H1 (cell line): Measurements from ENCODE around the gene MED17. TPM values are rescaled to one million over a fixed set of nuclear protein-coding genes. Genes with fewer than 3 reads are reported as not detected.

Source experiments
- CTBP2 ChIP-seq: IDR thresholded peaks from 2 replicates; pipeline ENCODE4 v1.7.0; 2011; ENCODE audit warnings: borderline replicate concordance, mild to moderate bottlenecking, moderate library complexity, mixed read lengths, low read length; ENCODE audit not compliant: insufficient read depth, insufficient read length
- EZH2 ChIP-seq: fragments of 200-600 bp; sonication (generic); IDR thresholded peaks from 2 replicates; pipeline ENCODE4 v1.7.1; 2012; ENCODE audit warnings: low read depth, mild to moderate bottlenecking, moderate library complexity, low read length, inconsistent platforms; ENCODE audit not compliant: severe bottlenecking
- JUND ChIP-seq: IDR thresholded peaks from 2 replicates; pipeline ENCODE4 v1.6.1; 2011; ENCODE audit warnings: mild to moderate bottlenecking, improper control_type of control experiment, low read length
- KDM4A ChIP-seq: IDR thresholded peaks from one replicate; pipeline ENCODE4 v1.7.1; 2012; ENCODE audit warnings: low read depth, mild to moderate bottlenecking, moderate library complexity, low read length, inconsistent platforms; ENCODE audit not compliant: severe bottlenecking
- SP4 ChIP-seq: IDR thresholded peaks from 2 replicates; pipeline ENCODE4 v1.6.1; 2012; ENCODE audit warnings: low read length, inconsistent platforms
- SUZ12 ChIP-seq: fragments of 200-600 bp; sonication (generic); IDR thresholded peaks from 2 replicates; pipeline ENCODE4 v1.6.1; 2012; ENCODE audit warnings: mild to moderate bottlenecking, inconsistent platforms, low read length, moderate library complexity, mixed read lengths
- ZNF274 ChIP-seq: IDR thresholded peaks from 2 replicates; pipeline ENCODE4 v1.7.0; 2012; ENCODE audit warnings: low read length, borderline replicate concordance; ENCODE audit errors: extremely low read depth
- polyA plus RNA-seq, 7 experiments: library from polyadenylated mRNA; depleted of rRNA in 3 of 7; stranded (reverse) in 5 of 7; unstranded in 2 of 7; fragments of >200 nt in 5 of 7; fragments of 200-250 nt in 2 of 7; gene quantifications; 1 replicate in 5 of 7; 2 replicates in 1 of 7; 4 replicates in 1 of 7; pipeline versions ENCODE4 v1.2.1 to v1.2.3, GENCODE V29; 2011 to 2013; ENCODE audit warnings: missing spikeins in 2 of 7, mixed read lengths in 2 of 7
- total RNA-seq: library from RNA; stranded (reverse); fragmentation: NEBNext Ultra II Directional; extraction: Animal tissue kit (Norgen Biotek cat#: 25700); gene quantifications from 2 replicates; pipeline ENCODE4 v1.2.1, GENCODE V29; 2021
- TF ChIP-seq, protein P1 (sequence below): fragments of 300-600 bp; sonication (generic); IDR thresholded peaks from 2 replicates; pipeline ENCODE4 v1.7.1; 2012; ENCODE audit warnings: low read length, moderate library complexity, mild to moderate bottlenecking, inconsistent platforms; ENCODE audit not compliant: insufficient replicate concordance

The MED17 gene
- total and polyA plus RNA-seq, 2 of the 8 experiments (the other 6 are each of a cell fraction or from before 2014, with no cell fraction given), result 8.8 to 33.7 TPM

DNA sequence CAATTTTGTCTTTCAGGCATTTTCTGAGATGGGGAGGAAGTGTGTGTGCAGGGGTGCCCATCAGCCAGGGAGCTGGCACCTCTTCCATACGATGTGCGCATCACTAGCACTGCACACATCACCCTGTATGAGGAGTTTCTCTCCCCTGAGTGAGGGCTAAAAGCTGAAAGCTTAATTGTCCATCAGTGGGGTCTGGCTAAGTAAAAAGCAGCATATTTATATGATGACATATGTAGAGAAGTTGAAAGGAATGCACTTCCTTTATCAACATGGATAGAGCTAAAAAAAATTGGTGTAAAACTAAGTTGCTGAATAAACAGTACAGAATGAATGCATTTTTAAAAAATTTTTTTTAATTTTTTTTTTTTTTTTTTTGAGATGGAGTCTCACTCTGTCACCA lies 62.3 kb downstream of the MED17 start (continued):
- TF ChIP-seq, protein P1, sequence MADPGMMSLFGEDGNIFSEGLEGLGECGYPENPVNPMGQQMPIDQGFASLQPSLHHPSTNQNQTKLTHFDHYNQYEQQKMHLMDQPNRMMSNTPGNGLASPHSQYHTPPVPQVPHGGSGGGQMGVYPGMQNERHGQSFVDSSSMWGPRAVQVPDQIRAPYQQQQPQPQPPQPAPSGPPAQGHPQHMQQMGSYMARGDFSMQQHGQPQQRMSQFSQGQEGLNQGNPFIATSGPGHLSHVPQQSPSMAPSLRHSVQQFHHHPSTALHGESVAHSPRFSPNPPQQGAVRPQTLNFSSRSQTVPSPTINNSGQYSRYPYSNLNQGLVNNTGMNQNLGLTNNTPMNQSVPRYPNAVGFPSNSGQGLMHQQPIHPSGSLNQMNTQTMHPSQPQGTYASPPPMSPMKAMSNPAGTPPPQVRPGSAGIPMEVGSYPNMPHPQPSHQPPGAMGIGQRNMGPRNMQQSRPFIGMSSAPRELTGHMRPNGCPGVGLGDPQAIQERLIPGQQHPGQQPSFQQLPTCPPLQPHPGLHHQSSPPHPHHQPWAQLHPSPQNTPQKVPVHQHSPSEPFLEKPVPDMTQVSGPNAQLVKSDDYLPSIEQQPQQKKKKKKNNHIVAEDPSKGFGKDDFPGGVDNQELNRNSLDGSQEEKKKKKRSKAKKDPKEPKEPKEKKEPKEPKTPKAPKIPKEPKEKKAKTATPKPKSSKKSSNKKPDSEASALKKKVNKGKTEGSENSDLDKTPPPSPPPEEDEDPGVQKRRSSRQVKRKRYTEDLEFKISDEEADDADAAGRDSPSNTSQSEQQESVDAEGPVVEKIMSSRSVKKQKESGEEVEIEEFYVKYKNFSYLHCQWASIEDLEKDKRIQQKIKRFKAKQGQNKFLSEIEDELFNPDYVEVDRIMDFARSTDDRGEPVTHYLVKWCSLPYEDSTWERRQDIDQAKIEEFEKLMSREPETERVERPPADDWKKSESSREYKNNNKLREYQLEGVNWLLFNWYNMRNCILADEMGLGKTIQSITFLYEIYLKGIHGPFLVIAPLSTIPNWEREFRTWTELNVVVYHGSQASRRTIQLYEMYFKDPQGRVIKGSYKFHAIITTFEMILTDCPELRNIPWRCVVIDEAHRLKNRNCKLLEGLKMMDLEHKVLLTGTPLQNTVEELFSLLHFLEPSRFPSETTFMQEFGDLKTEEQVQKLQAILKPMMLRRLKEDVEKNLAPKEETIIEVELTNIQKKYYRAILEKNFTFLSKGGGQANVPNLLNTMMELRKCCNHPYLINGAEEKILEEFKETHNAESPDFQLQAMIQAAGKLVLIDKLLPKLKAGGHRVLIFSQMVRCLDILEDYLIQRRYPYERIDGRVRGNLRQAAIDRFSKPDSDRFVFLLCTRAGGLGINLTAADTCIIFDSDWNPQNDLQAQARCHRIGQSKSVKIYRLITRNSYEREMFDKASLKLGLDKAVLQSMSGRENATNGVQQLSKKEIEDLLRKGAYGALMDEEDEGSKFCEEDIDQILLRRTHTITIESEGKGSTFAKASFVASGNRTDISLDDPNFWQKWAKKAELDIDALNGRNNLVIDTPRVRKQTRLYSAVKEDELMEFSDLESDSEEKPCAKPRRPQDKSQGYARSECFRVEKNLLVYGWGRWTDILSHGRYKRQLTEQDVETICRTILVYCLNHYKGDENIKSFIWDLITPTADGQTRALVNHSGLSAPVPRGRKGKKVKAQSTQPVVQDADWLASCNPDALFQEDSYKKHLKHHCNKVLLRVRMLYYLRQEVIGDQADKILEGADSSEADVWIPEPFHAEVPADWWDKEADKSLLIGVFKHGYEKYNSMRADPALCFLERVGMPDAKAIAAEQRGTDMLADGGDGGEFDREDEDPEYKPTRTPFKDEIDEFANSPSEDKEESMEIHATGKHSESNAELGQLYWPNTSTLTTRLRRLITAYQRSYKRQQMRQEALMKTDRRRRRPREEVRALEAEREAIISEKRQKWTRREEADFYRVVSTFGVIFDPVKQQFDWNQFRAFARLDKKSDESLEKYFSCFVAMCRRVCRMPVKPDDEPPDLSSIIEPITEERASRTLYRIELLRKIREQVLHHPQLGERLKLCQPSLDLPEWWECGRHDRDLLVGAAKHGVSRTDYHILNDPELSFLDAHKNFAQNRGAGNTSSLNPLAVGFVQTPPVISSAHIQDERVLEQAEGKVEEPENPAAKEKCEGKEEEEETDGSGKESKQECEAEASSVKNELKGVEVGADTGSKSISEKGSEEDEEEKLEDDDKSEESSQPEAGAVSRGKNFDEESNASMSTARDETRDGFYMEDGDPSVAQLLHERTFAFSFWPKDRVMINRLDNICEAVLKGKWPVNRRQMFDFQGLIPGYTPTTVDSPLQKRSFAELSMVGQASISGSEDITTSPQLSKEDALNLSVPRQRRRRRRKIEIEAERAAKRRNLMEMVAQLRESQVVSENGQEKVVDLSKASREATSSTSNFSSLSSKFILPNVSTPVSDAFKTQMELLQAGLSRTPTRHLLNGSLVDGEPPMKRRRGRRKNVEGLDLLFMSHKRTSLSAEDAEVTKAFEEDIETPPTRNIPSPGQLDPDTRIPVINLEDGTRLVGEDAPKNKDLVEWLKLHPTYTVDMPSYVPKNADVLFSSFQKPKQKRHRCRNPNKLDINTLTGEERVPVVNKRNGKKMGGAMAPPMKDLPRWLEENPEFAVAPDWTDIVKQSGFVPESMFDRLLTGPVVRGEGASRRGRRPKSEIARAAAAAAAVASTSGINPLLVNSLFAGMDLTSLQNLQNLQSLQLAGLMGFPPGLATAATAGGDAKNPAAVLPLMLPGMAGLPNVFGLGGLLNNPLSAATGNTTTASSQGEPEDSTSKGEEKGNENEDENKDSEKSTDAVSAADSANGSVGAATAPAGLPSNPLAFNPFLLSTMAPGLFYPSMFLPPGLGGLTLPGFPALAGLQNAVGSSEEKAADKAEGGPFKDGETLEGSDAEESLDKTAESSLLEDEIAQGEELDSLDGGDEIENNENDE, result no peak
- TF ChIP-seq SUZ12 (no peak), JUND (no peak), KDM4A (no peak), ZNF274 (no peak), EZH2 (no peak), CTBP2 (no peak), SP4 (no peak)
- TF ChIP-seq, all 59 proteins: peak for 0
